Osteocyte (in vitro differentiated cells): ENCODE results near the gene MICAL1. TPM values are rescaled to one million over a fixed set of nuclear protein-coding genes. Genes with fewer than 3 reads are reported as not detected.
A peak's percentile ranks its signal among the peaks of the same experiment; 100 is the strongest.

ENCODE experiments used
- DNase-seq: peaks from one replicate; pipeline ENCODE4 v3.0.0; 2021; ENCODE audit warnings: mixed read lengths; ENCODE audit not compliant: unreplicated experiment; ENCODE audit errors: extremely low spot score
- H3K27ac Mint-ChIP-seq: one replicate; pipeline ENCODE4 v1.8.0; 2021; ENCODE audit warnings: mild to moderate bottlenecking, mixed read lengths; ENCODE audit not compliant: unreplicated experiment
- H3K27me3 Mint-ChIP-seq: one replicate; pipeline ENCODE4 v1.8.0; 2021; ENCODE audit warnings: mixed read lengths; ENCODE audit not compliant: unreplicated experiment
- H3K36me3 Mint-ChIP-seq: one replicate; pipeline ENCODE4 v1.8.0; 2021; ENCODE audit warnings: mixed read lengths; ENCODE audit not compliant: unreplicated experiment
- H3K4me1 Mint-ChIP-seq: one replicate; pipeline ENCODE4 v1.8.0; 2021; ENCODE audit warnings: mixed read lengths; ENCODE audit not compliant: unreplicated experiment
- H3K4me3 Mint-ChIP-seq: one replicate; pipeline ENCODE4 v1.8.0; 2021; ENCODE audit warnings: mild to moderate bottlenecking, moderate library complexity, mixed read lengths; ENCODE audit not compliant: unreplicated experiment
- H3K9me3 Mint-ChIP-seq: one replicate; pipeline ENCODE4 v1.8.0; 2021; ENCODE audit warnings: mixed read lengths; ENCODE audit not compliant: unreplicated experiment
- total RNA-seq: library from RNA; stranded (reverse); gene quantifications from 2 replicates; pipeline ENCODE4 v1.2.1, GENCODE V29; 2021
- TF ChIP-seq, protein P1 (sequence below): fragments of 200-600 bp; sonication (generic); IDR thresholded peaks from 2 replicates; pipeline ENCODE4 v1.5.0; 2021; ENCODE audit warnings: antibody characterized with exemption, mild to moderate bottlenecking, moderate library complexity

Gene MICAL1
- total RNA-seq, 1 donor from 2014 or later, result 59.5 TPM

GRCh38 chr6:109446072-109446471 is 9.5 kb downstream of the MICAL1 start:
- TF ChIP-seq, protein P1, sequence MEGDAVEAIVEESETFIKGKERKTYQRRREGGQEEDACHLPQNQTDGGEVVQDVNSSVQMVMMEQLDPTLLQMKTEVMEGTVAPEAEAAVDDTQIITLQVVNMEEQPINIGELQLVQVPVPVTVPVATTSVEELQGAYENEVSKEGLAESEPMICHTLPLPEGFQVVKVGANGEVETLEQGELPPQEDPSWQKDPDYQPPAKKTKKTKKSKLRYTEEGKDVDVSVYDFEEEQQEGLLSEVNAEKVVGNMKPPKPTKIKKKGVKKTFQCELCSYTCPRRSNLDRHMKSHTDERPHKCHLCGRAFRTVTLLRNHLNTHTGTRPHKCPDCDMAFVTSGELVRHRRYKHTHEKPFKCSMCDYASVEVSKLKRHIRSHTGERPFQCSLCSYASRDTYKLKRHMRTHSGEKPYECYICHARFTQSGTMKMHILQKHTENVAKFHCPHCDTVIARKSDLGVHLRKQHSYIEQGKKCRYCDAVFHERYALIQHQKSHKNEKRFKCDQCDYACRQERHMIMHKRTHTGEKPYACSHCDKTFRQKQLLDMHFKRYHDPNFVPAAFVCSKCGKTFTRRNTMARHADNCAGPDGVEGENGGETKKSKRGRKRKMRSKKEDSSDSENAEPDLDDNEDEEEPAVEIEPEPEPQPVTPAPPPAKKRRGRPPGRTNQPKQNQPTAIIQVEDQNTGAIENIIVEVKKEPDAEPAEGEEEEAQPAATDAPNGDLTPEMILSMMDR, result no peak
- no peak for DNase-seq
- H3K36me3 Mint-ChIP-seq, result peaks cover 15% of the 10 kb centered on the region
- no peaks in the 10 kb centered on the region for H3K9me3 Mint-ChIP-seq
- H3K27ac Mint-ChIP-seq, result no peak overlapping the region
- H3K27me3 Mint-ChIP-seq, result no peaks in the 10 kb centered on the region
- H3K4me1 Mint-ChIP-seq, result peaks cover 12% of the 10 kb centered on the region
- no peak overlapping the region for H3K4me3 Mint-ChIP-seq

DNA sequence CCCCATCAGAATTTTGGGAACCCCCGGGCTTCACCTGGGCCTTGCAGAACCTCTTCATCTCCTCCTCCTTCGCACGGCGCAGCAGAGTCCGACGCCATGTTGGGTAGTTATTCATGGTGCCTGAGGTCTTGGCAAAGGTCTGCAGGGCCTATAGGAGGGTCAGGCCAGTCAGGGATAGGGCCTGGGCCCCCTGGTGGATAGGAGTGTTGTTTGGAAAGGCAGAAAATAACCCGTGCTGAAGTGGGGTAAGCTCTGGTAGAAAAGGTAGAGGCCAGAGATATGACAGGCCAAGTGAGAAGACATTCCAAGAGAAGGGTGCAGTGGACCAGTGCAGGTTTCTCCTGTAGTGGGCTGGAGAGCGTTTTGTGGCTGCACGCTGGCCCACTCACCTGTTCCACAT is 10.2 kb downstream of the MICAL1 start:
- Mint-ChIP-seq H3K9me3 (no peaks in the 10 kb centered on the region), H3K4me3 (no peak overlapping the region), H3K27ac (no peak overlapping the region), H3K4me1 (peaks cover 12% of the 10 kb centered on the region), H3K27me3 (no peaks in the 10 kb centered on the region), H3K36me3 (peaks cover 15% of the 10 kb centered on the region)
- TF ChIP-seq, protein P1, result no peak
- DNase-seq, result no peak

GRCh38 chr6:109443425-109443950 is 12.1 kb downstream of the MICAL1 start:
- Mint-ChIP-seq H3K27me3 (no peaks in the 10 kb centered on the region), H3K9me3 (no peaks in the 10 kb centered on the region), H3K4me1 (peaks cover 18% of the 10 kb centered on the region), H3K36me3 (peaks cover 15% of the 10 kb centered on the region), H3K4me3 (no peak overlapping the region), H3K27ac (no peak overlapping the region)
- TF ChIP-seq, protein P1, result no peak
- DNase-seq, result no peak

- no peaks in the 10 kb centered on the region for H3K9me3 Mint-ChIP-seq
- no peak overlapping the region for H3K4me3 Mint-ChIP-seq
- no peak overlapping the region for H3K27ac Mint-ChIP-seq
- H3K4me1 Mint-ChIP-seq, result peaks cover 18% of the 10 kb centered on the region
- TF ChIP-seq, protein P1, result no peak
- no peaks in the 10 kb centered on the region for H3K27me3 Mint-ChIP-seq
- DNase-seq, result no peak
- H3K36me3 Mint-ChIP-seq, result peaks cover 15% of the 10 kb centered on the region
Observed at GRCh38 chr6:109442393-109442924, 13.1 kb downstream of the MICAL1 start.

GRCh38 chr6:109441069-109441816 is 14.3 kb downstream of the MICAL1 start:
- H3K36me3 Mint-ChIP-seq, result peaks cover 11% of the 10 kb centered on the region
- H3K9me3 Mint-ChIP-seq, result no peaks in the 10 kb centered on the region
- H3K27ac Mint-ChIP-seq, result peak overlapping the region; percentile 95
- peaks cover 18% of the 10 kb centered on the region for H3K4me1 Mint-ChIP-seq
- H3K27me3 Mint-ChIP-seq, result no peaks in the 10 kb centered on the region
- no peak for DNase-seq
- peak overlapping the region; percentile 95 for H3K4me3 Mint-ChIP-seq
- TF ChIP-seq, protein P1, result no peak
